HG03439 (cell line): ENCODE measurements around the gene LANCL3.

Source experiments
- ATAC-seq: cut with Tn5 transposase; IDR thresholded peaks from one replicate; pipeline ENCODE4 v1.9.1; 2021; ENCODE audit warnings: mild to moderate bottlenecking, moderate library complexity; ENCODE audit not compliant: unreplicated experiment

LANCL3 gene

GRCh38 chrX:37678574-37678973 is 107.1 kb downstream of the LANCL3 start:
- ATAC-seq = no peak

- no peak for ATAC-seq
Measured at GRCh38 chrX:37679230-37679629, 107.8 kb downstream of the LANCL3 start.

- no peak for ATAC-seq
Measured at GRCh38 chrX:37679888-37680287, 108.4 kb downstream of the LANCL3 start.

GRCh38 chrX:37684426-37684825 is 113.0 kb downstream of the LANCL3 start:
- no peak for ATAC-seq

- ATAC-seq = no peak
Measured at GRCh38 chrX:37684973-37685372, 113.5 kb downstream of the LANCL3 start.

GRCh38 chrX:37685381-37686359 is 114.2 kb downstream of the LANCL3 start, which contains the start of gene XK:
Gene XK (plus strand): TSS chrX:37685791. CDS start chrX:37685962, 171 bp downstream.
- peak; percentile 67 for ATAC-seq

GRCh38 chrX:37686369-37686995 is 115.0 kb downstream of the LANCL3 start:
- ATAC-seq = no peak

- no peak for ATAC-seq
Measured at GRCh38 chrX:37686996-37687395, 115.5 kb downstream of the LANCL3 start.

GRCh38 chrX:37690119-37690518 is 118.7 kb downstream of the LANCL3 start:
- ATAC-seq = no peak

GRCh38 chrX:37692918-37693317 is 121.5 kb downstream of the LANCL3 start:
- ATAC-seq = no peak

GRCh38 chrX:37697169-37697760 is 125.8 kb downstream of the LANCL3 start:
- no peak for ATAC-seq

- no peak for ATAC-seq
Measured at GRCh38 chrX:37701588-37701987, 130.1 kb downstream of the LANCL3 start.

GRCh38 chrX:37711991-37712390 is 140.5 kb downstream of the LANCL3 start:
- ATAC-seq = no peak

- no peak for ATAC-seq
Measured at GRCh38 chrX:37712458-37712857, 141.0 kb downstream of the LANCL3 start.

GRCh38 chrX:37714479-37714878 is 143.0 kb downstream of the LANCL3 start:
- ATAC-seq = no peak

- no peak for ATAC-seq
Measured at GRCh38 chrX:37716602-37717001, 145.1 kb downstream of the LANCL3 start.

- no peak for ATAC-seq
Measured at GRCh38 chrX:37717708-37718107, 146.2 kb downstream of the LANCL3 start.

- no peak for ATAC-seq
Measured at GRCh38 chrX:37722595-37722994, 151.1 kb downstream of the LANCL3 start.

- ATAC-seq = no peak
Measured at GRCh38 chrX:37726346-37726745, 154.9 kb downstream of the LANCL3 start.
